Neuronal stem cell (in vitro differentiated cells): ENCODE data around the gene LAMTOR3.

Experiments used
- DNase-seq: peaks from one replicate; pipeline ENCODE4 v3.0.0-alpha.2; 2013; ENCODE audit warnings: low spot score
- H2AFZ ChIP-seq: one replicate; pipeline ENCODE4 v1.6.1; 2013; ENCODE audit warnings: mild to moderate bottlenecking, low read length, inconsistent platforms
- H2AK5ac ChIP-seq: 2 replicates; pipeline ENCODE4 v1.6.1; 2013; ENCODE audit warnings: low read depth, mild to moderate bottlenecking, inconsistent platforms, low read length, moderate library complexity, mixed read lengths
- H2BK120ac ChIP-seq: 2 replicates; pipeline ENCODE4 v1.6.1; 2013; ENCODE audit warnings: low read depth, mild to moderate bottlenecking, inconsistent platforms, low read length, moderate library complexity, mixed read lengths
- H2BK12ac ChIP-seq: one replicate; pipeline ENCODE4 v1.6.1; 2013; ENCODE audit warnings: low read length, inconsistent platforms
- H2BK15ac ChIP-seq: 2 replicates; pipeline ENCODE4 v1.6.1; 2013; ENCODE audit warnings: mild to moderate bottlenecking, low read length, inconsistent platforms, mixed read lengths
- H2BK5ac ChIP-seq: one replicate; pipeline ENCODE4 v1.6.1; 2013; ENCODE audit warnings: inconsistent platforms, mild to moderate bottlenecking, low read length, moderate library complexity
- H3K14ac ChIP-seq: one replicate; pipeline ENCODE4 v1.6.1; 2013; ENCODE audit warnings: low read length, inconsistent platforms
- H3K18ac ChIP-seq: 2 replicates; pipeline ENCODE4 v1.6.1; 2013; ENCODE audit warnings: low read length, inconsistent platforms
- H3K23ac ChIP-seq: 2 replicates; pipeline ENCODE4 v1.6.1; 2013; ENCODE audit warnings: low read depth, mild to moderate bottlenecking, mixed read lengths, low read length, inconsistent platforms; ENCODE audit not compliant: poor library complexity
- H3K27ac ChIP-seq: replicated peaks from 3 replicates; pipeline ENCODE4 v1.5.1; 2013; ENCODE audit warnings: low read length, inconsistent platforms
- H3K27me3 ChIP-seq, 3 experiments: 2 replicates each; pipeline ENCODE4 v1.6.1; 2013; ENCODE audit warnings: low read length in 3 of 3, mild to moderate bottlenecking in 2 of 3, inconsistent platforms in 1 of 3, low read depth in 1 of 3, mixed read lengths in 1 of 3, moderate library complexity in 1 of 3; ENCODE audit not compliant: control insufficient read depth in 3 of 3, insufficient read depth in 3 of 3
- H3K36me3 ChIP-seq, 2 donors: replicated peaks in 1 of 2; 2 replicates each; pipeline ENCODE4 v1.6.1; 2013; ENCODE audit warnings: low read length in 2 of 2; ENCODE audit not compliant: control insufficient read depth in 2 of 2, insufficient read depth in 2 of 2
- H3K4ac ChIP-seq: 2 replicates; pipeline ENCODE4 v1.6.1; 2013; ENCODE audit warnings: inconsistent platforms, mild to moderate bottlenecking, low read length, moderate library complexity
- H3K4me1 ChIP-seq, 2 donors: 1 replicate in 1 of 2; 2 replicates in 1 of 2; pipeline ENCODE4 v1.6.1; 2013; ENCODE audit warnings: low read length in 2 of 2, low read depth in 1 of 2; ENCODE audit not compliant: control insufficient read depth in 2 of 2, insufficient read depth in 1 of 2
- H3K4me2 ChIP-seq: one replicate; pipeline ENCODE4 v1.6.1; 2013; ENCODE audit warnings: mild to moderate bottlenecking, low read length, inconsistent platforms; ENCODE audit not compliant: insufficient read depth, poor library complexity, severe bottlenecking
- H3K4me3 ChIP-seq, 2 donors: 2 replicates each; pipeline ENCODE4 v1.5.1; 2013; ENCODE audit warnings: low read length in 2 of 2, mild to moderate bottlenecking in 2 of 2, inconsistent platforms in 1 of 2, moderate library complexity in 1 of 2
- H3K79me1 ChIP-seq: one replicate; pipeline ENCODE4 v1.6.1; 2013; ENCODE audit warnings: low read depth, mild to moderate bottlenecking, inconsistent platforms, low read length, moderate library complexity
- H3K9ac ChIP-seq: one replicate; pipeline ENCODE4 v1.6.1; 2013; ENCODE audit warnings: mild to moderate bottlenecking, low read depth, low read length, inconsistent platforms; ENCODE audit not compliant: poor library complexity
- H3K9me3 ChIP-seq, 2 donors: replicated peaks in 1 of 2; 2 replicates each; pipeline versions ENCODE3 to v1.6.1; 2013; ENCODE audit warnings: low read length in 2 of 2, mild to moderate bottlenecking in 2 of 2, inconsistent platforms in 1 of 2, low read depth in 1 of 2, mixed read lengths in 1 of 2, moderate library complexity in 1 of 2; ENCODE audit not compliant: control insufficient read depth in 2 of 2, insufficient read depth in 1 of 2
- H4K8ac ChIP-seq: one replicate; pipeline ENCODE4 v1.6.1; 2013; ENCODE audit warnings: low read depth, mild to moderate bottlenecking, inconsistent platforms, low read length, moderate library complexity
- H4K91ac ChIP-seq: one replicate; pipeline ENCODE4 v1.6.1; 2013; ENCODE audit warnings: low read length, low read depth, mild to moderate bottlenecking, inconsistent platforms; ENCODE audit not compliant: poor library complexity
- WGBS, 2 donors: extraction: QIAGEN DNeasy Blood & Tissue Kit; methylation state at CpG; one replicate each; pipeline ENCODE4 v1.1.7; 2013; ENCODE audit warnings: missing lambda C conversion rate in 2 of 2, mixed read lengths in 1 of 2; ENCODE audit not compliant: insufficient read length in 2 of 2, insufficient replicate concordance in 1 of 2; ENCODE audit errors: extremely low coverage in 2 of 2; 5-methylcytosine and 5-hydroxymethylcytosine counted together

Gene LAMTOR3

DNA sequence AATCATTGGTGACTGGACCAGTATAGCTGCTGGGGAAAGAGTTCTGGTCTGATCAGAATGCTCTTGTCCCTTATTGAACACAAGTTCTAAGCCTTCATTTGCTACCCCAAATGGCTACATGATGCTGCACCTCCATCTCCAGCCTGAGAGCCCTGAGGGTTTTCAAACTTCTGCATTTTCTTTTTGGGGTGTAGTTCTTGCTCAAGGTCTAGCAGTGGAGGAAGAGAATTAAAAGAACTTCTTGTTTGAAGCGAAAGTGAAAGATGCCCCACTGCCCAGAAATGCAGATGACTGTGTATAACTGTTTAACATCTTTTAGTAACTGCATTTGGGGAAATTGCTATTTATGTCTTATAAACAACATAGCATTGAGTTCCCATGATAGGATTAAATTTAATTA is 38.5 kb downstream of the LAMTOR3 start:
- no peak overlapping the region for H3K4me3 ChIP-seq
- no peak overlapping the region for H4K8ac ChIP-seq
- no peak overlapping the region for H3K9ac ChIP-seq
- H3K4ac ChIP-seq, result no peak overlapping the region
- no peaks in the 10 kb centered on the region for H3K36me3 ChIP-seq
- no peak overlapping the region for H3K18ac ChIP-seq
- no CpG with 5 or more reads among the region's 1 CpG for WGBS, 2 donors
- no peaks in the 10 kb centered on the region for H3K27me3 ChIP-seq
- no peaks in the 10 kb centered on the region for H3K79me1 ChIP-seq
- no peak overlapping the region for H2BK15ac ChIP-seq
- no peak for DNase-seq
- no peak overlapping the region for H3K14ac ChIP-seq
- H3K9me3 ChIP-seq, result peaks cover 3 to 19% of the 10 kb centered on the region in 2 donors
- H2BK12ac ChIP-seq, result no peak overlapping the region
- H3K4me2 ChIP-seq, result no peak overlapping the region
- no peak overlapping the region for H4K91ac ChIP-seq
- H3K4me1 ChIP-seq, result peaks cover 2 to 3% of the 10 kb centered on the region in 2 donors
- H2AFZ ChIP-seq, result no peak overlapping the region
- H2AK5ac ChIP-seq, result no peak overlapping the region
- H3K27ac ChIP-seq, result no peak overlapping the region
- H2BK120ac ChIP-seq, result no peak overlapping the region
- H2BK5ac ChIP-seq, result no peak overlapping the region
- no peak overlapping the region for H3K23ac ChIP-seq

DNA sequence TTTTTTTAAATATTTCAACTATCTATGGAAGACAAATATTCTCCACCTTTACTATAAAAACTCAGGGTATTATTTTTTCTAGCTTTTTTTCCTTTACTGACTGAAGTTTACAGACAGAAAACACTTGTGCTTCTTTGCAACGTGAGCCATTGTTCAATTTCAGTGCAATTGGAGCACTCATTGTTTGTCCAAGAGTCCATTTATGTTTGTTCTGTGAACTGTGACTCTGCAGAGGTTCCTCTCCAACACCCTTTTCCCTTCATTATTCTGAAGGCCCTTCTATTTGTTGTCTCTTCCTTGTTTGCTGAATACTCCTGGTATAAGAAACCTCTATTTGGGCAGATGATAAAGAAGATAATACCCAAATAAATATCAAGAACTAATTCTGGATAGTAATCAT is 40.2 kb downstream of the LAMTOR3 start:
- Histone ChIP-seq H2BK120ac (no peak overlapping the region), H3K4ac (no peak overlapping the region), H3K27ac (no peak overlapping the region), H2AFZ (no peak overlapping the region), H4K8ac (no peak overlapping the region), H3K4me3 (no peak overlapping the region), H3K4me1 (peaks cover 2 to 3% of the 10 kb centered on the region in 2 donors), H3K36me3 (no peaks in the 10 kb centered on the region), H2AK5ac (no peak overlapping the region), H3K14ac (no peak overlapping the region), H3K9ac (no peak overlapping the region), H3K18ac (no peak overlapping the region), H2BK15ac (no peak overlapping the region), H3K23ac (no peak overlapping the region), H4K91ac (no peak overlapping the region), H3K4me2 (no peak overlapping the region), H3K27me3 (no peaks in the 10 kb centered on the region), H2BK5ac (no peak overlapping the region), H3K9me3 (peaks cover 3 to 19% of the 10 kb centered on the region in 2 donors), H2BK12ac (no peak overlapping the region), H3K79me1 (no peaks in the 10 kb centered on the region)
- no peak for DNase-seq
- WGBS, 2 donors, result no CpG with 5 or more reads among the region's 1 CpG

DNA sequence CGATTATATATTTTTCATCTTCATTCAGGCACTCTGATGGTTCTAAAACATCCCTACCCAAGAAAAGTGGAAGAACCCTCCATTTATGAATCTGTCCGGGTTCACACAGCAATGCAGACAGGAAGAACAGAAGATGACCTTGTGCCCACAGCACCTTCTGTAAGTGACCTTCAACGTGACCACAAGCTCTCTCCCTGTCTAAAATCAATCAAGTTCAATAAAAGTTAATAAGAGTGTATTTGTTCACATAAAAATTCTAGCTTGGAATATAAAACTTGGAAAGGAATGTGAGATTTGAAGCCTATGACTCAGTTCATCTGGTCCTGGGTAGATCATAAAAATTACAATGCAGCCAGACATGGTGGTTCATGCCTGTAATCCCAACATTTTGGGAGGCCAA is 41.0 kb downstream of the LAMTOR3 start:
- Histone ChIP-seq H3K27ac (no peak overlapping the region), H2AFZ (no peak overlapping the region), H2BK120ac (no peak overlapping the region), H2BK12ac (no peak overlapping the region), H3K4me3 (no peak overlapping the region), H3K23ac (no peak overlapping the region), H3K9ac (no peak overlapping the region), H3K18ac (no peak overlapping the region), H2BK15ac (no peak overlapping the region), H3K4me2 (no peak overlapping the region), H3K9me3 (peaks cover 3 to 19% of the 10 kb centered on the region in 2 donors), H3K4ac (no peak overlapping the region), H4K8ac (no peak overlapping the region), H3K79me1 (no peaks in the 10 kb centered on the region), H4K91ac (no peak overlapping the region), H3K27me3 (no peaks in the 10 kb centered on the region), H3K14ac (no peak overlapping the region), H3K36me3 (no peaks in the 10 kb centered on the region), H2BK5ac (no peak overlapping the region), H2AK5ac (no peak overlapping the region), H3K4me1 (peaks cover 2 to 3% of the 10 kb centered on the region in 2 donors)
- no CpG with 5 or more reads among the region's 3 CpGs for WGBS, 2 donors
- no peak for DNase-seq

DNA sequence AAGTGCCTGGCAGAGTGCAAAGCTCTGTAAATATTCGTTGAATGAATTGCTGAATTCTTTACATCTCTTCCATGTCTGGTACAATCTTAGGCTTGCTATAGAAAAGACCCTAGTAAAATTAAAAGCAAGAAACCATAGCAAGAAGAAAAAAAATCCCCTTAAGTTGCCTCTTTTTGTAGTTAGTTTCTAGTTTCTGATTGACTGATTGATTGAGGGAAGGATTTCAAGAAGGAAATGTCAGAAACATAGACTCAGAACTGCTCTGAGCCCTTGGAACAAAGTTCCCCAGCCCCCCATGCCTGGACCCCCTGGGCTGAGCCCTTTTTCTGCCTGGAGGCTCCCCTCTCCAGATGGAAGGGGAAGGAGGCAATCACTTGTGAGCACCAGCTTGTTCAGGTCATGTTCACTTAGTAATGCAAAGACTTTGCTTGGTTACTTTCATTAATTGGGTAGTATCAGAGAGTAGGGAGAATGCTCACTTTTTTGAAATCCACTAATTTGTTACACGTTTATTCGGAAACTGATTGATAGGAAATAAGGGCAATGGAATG is 42.0 kb downstream of the LAMTOR3 start:
- Histone ChIP-seq H3K4me2 (no peak overlapping the region), H3K4ac (no peak overlapping the region), H3K27ac (no peak overlapping the region), H3K4me3 (no peak overlapping the region), H2AFZ (no peak overlapping the region), H3K36me3 (no peaks in the 10 kb centered on the region), H2BK120ac (no peak overlapping the region), H3K79me1 (no peaks in the 10 kb centered on the region), H4K91ac (no peak overlapping the region), H3K23ac (no peak overlapping the region), H3K14ac (no peak overlapping the region), H4K8ac (no peak overlapping the region), H2BK15ac (no peak overlapping the region), H2BK5ac (no peak overlapping the region), H3K9me3 (peaks cover 3 to 19% of the 10 kb centered on the region in 2 donors), H2BK12ac (no peak overlapping the region), H3K18ac (no peak overlapping the region), H3K9ac (no peak overlapping the region), H3K4me1 (peaks cover 2 to 3% of the 10 kb centered on the region in 2 donors), H2AK5ac (no peak overlapping the region), H3K27me3 (no peaks in the 10 kb centered on the region)
- no peak for DNase-seq
- whole genome bisulfite sequencing, 2 donors, result no CpG with 5 or more reads among the region's 3 CpGs
